HL-60/S4 (cell line): ENCODE results near the gene KRTAP5-3.
"Not testable (repeated sequence)": the region's sequence is repeated elsewhere in the genome, so short reads cannot be mapped to it uniquely, and the experiment has no call there.

Experiments
- in situ Hi-C: fragments of 300-500 bp; cut with MboI; formaldehyde crosslinking; loops from 2 replicates; pipeline ENCODE4 v1.14.3; 2022; ENCODE audit warnings: low sequenced_read_pairs

Gene KRTAP5-3

DNA sequence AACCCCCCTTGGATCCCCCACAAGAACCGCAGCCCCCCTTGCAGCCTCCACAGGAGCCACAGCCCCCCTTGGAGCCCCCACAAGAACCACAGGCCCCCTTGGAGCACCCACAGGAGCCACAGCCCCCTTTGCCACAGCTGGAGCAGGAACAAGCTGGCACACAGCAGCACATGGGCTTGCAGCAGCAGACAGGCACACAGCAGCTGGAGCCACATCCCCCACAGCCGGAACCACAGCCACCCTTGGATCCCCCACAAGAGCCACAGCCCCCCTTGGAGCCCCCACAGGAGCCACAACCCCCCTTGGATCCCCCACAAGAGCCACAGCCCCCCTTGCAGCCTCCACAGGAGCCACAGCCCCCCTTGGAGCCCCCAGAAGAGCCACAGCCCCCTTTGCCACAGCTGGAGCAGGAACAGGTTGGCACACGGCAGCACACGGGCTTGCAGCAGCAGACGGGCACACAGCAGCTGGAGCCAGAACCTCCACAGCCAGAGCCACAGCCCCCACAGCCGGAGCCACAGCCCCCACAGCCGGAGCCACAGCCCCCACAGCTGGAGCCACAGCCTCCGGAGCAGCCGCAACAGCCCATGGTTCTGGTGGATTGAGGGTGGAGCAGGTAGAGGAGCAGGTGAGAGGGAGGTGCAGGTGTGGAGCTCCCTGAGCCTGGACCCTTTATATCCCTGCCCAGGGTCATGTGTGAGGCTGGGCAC is 23.4 kb downstream of the KRTAP5-3 start, which contains the start of gene KRTAP5-1:
Gene KRTAP5-1, minus strand, starts transcription at position 623 of the 710 bp plus-strand sequence. Its CDS starts 34 bp downstream, at position 589.
- in situ Hi-C loops = not testable (repeated sequence)

DNA sequence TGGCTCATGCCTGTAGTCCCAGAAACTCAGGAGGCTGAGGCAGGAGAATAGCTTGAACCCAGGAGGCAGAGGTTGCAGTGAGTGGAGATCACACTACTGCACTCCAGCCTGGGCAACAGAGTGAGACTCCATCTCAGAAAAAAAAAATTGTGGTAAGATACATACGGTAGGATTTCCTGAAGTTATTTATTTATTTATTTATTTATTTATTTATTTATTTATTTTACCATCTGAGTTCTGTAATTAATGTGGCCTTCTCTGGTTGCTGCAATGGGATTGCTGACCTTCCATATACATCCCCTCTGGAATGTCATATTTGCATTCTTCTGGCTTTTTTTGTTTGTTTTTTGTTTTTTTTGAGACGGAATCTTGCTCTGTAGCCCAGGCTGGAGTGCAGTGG is 25.4 kb downstream of the KRTAP5-3 start:
- in situ Hi-C loops = not testable (repeated sequence)

DNA sequence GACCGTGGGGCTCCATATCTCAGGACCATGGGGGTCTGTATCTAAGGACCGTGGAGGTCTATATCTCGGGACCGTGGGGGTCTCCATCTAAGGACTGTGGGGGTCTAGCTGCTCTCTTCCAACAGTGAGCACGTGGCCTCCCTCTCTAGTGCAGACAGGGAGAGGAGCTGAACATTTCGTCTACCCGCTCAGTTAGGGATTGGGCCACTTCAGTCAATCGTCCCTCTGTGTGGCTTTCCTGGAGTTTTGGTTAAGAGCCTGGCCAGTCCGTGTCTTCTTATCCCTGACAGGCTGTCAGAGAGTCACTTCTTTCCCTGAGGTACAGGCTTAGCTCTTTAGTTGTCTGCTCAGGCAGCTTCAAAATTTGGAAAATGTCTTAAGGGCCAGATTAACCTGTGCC is 26.3 kb downstream of the KRTAP5-3 start:
- in situ Hi-C loops = no loop called here

DNA sequence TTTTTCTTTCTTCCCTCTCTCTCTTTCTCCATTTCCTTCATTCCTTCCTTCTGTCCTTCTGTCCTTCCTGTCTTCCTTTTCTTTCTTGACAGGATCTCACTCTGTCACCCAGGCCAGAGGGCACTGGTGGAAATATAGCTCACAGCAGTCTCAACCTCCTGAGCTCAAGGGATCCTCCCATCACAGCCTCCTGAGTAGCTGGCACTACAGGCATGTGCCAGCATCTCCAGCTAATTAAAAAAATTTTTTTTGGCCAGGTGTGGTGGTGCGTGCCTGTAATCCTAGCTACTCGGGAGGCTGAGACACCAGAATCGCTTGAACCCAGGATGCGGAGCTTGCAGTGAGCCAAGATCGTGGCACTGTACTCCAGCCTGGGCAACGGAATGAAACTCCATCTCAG is 31.4 kb downstream of the KRTAP5-3 start:
- in situ Hi-C loops = no loop called here

DNA sequence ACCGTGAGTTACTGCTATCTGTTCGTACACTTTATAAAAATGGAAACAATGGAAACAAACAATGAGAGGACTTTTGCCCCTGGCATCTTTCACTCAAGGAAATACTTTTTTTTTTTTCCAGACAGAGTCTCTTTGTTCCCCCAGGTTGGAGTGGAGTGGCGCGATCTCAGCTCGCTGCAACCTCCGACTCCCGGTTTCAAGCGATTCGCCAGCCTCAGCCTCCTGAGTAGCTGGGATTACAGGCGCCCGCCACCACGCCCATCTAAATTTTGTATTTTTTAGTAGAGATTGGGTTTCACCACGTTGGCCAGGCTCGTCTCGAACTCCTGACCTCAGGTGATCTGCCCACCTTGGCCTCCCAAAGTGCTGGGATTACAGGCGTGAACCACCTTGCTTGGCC is 32.5 kb downstream of the KRTAP5-3 start:
- in situ Hi-C loops = not testable (repeated sequence)

DNA sequence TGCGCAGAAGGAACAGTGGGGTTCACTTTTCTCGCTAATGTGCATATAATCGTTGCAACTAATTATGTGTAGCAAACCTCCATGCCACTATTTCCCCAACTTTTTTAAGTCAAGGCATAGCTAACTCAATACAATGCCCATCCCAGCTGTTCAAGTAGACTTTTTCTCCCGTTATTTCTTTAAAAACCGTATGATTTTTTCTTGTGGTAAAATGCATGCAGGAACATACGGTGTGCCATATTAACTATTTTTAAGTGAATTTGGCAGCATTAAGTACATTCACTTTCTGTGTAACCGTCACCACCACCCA is 33.4 kb downstream of the KRTAP5-3 start:
- in situ Hi-C loops = no loop called here

DNA sequence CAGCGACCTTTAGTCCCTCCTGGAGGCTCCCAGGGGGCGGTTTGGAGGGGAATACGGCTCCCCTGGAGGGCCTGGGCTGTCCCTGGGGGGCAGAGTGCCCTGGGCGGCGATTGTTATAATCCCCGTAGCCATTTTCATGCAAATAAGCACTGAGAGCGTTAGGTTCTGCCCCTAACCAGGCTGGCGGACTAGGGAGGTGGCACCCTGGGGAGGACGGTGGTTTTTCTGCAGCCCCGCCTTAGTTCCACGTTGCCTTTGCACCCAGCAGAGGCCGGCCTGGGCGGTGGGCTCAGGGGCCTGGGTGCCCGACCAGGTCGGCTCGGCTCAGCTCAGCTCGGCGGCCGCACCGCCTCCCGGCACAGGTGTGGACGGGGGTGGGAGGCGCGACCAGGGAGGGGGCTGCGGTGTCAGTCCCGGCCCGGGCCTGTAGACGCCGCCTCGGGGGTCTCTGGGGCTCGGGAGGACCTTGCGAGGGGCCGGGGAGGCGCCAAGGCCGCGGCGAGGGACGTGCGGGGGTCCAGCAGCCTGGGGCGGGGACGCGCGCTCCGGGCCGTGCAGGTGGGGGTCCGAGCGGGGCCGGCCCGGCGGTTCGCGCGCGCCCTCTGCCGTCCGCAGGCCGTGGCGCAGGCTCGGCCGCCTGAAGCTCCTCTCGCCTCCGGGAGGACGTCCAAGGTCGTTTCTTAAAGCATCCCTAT is 33.9 kb downstream of the KRTAP5-3 start:
- in situ Hi-C loops = no loop called here

DNA sequence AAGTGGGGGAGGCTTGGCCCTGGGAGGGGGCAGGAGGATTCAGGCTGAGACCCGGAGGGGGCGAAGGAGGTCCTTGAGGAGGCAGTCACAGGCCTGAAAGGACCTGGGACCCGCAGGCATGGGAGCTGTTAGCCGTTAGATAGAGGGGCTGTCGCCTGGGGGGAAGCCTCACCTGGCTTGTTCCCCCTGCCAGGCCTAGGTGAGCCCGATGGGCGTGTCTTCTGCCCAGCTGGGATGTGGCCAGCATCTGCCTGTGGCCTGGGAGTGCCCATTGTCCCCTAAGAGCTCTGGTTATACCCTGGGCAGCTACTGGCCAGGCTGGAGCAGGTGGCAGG is 34.4 kb downstream of the KRTAP5-3 start:
- in situ Hi-C loops = no loop called here

DNA sequence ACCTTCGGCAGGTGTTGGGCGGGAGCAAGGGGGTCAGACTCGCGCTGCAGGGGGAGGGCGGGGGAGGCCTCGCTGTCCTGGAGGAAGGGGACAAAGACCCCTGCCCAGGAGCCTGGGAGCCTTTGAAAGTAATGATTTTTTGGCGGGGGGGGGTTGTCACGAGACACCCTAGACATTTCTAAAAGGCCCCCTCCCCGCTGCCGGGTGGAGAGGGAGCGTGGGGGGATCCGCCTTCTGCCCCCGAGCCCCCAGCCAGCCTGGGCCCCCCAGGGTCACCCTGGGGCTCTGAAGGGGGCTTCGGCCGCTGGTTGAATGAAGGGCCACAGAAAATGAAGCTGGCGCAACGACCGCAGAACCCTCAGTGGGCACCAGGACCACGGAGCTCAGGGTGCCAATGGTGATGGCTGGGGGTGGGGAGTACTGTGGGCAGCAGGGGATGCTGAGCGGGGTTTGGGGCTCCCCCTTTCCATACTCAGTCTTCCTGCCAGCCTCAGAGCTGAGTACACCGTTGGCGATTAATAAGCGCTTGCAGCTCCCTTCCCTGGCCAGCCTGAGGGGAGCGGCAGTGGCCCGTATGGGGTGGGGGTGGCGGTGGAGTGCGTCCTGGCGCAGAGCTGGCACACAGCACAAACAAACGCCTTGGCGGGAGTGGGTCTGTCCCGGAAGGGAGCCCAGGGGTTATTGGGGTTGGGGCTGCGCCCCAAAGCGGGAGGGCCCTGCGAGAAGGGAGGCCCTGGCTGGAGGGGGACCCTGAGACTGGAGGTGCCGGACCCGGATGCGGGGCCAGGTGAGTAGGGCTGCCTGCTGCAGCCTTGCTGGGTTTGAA is 35.0 kb downstream of the KRTAP5-3 start:
- in situ Hi-C loops = no loop called here

DNA sequence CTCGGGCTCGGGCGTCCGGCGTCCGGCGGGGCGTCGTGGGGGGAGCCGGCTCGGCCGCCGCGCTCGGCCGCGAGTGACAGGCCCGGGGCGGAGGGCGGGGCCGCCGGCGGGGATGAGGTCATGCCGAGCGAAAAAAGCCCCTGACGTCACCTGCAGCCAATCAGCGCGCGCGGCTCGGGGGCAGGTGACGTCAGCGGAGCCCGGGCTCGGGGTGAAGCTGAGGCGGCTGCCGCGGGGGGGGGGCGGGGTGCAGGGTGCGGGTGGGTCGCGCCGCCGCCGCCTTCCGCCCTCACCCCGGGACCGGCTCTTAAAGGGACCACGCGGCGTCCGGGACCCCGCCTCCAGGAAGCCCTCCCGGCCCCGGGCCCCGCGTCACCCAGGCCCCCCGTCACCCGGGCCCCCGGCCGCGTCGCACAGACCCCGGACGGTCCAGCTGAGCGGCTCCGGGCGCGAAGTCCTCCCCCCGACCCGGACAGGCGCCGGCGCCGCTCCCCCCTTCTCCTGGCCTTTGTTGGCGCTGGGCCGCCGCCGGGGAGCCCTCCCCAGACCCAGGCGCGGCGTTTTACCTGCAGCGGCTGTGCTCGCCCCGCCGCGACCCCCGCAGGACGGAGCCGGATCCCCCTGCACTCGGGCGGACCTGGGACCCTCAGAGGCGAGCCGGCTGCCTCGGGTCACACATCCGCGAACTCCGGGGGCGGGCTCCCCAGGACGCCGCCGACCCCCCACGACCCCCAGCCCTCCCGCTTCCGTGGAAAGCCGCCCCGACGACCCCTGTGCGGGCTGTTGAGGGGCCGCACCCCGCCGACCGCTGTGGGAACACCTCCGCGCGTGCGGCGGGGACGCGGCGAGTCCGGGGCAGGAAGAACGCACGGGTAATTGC is 35.8 kb downstream of the KRTAP5-3 start, which contains the start of gene DUSP8:
Gene DUSP8, minus strand, starts transcription at position 75 of the 880 bp plus-strand sequence. CDS start 6,445 bp downstream, outside the sequence.
- in situ Hi-C loops = no loop called here

DNA sequence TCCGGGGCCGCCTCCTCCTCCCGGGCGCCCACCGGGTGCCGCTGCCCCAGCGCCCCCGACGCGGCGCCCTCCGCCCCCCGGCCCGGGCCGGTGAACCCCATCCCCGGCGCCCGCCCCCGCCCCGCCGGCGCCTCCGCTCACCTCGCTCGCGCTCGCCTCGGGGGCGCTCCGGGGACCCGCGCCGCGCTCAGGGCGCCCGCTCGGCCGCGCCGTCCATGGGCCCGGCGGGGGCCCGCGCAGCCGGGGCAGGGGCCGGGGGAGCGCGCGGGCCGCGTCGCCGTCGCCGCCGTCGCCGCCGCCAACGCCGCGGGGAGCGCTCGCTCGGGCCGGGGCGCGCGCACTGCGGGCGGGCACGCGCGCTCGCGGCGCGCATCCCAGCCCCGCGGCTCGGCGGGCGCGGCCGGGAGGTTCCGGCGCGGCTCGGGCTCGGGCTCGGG is 36.5 kb downstream of the KRTAP5-3 start:
- in situ Hi-C loops = no loop called here

DNA sequence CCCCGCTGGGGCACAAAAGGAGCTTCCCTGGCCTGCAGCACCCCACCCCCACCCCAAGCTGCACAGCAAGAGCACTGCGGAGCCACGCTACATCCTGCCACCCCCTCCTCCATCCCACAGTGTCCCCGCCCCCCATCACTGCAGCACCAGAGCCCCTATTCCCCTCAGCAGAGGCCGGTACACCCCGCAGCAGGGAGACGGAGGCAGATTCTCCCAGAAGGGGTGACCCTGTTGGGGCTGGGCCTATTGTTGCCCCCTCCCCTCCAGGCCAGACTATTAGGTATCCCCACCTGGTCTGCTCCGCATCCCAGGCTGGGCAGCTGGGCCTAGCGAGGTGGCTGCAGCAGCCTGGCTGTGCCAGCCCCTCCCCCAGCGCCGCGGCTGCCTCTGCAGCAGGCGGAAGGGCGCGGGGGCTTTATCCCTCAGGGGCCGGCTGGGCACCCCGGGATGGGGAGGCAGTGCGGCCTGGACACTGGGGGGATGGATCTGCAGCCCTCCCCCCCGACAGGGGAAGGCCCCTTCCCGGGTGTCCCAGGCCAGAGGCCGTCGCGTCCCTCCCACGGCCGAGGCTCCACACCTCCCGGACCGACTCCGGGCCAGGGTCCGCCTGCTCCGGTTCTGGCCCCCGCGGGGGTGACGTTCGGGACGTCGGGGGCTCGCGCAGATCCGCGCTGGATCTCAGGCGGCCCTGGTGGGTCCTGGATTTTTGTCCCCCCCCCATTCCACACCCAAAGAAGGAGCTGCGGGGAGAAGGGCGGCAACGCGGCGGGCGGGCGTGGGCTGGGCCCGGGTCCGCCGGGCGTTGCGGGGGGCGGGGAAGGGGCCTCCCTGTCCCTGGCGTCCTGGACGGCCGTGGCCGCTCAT is 37.1 kb downstream of the KRTAP5-3 start:
- in situ Hi-C loops = no loop called here

DNA sequence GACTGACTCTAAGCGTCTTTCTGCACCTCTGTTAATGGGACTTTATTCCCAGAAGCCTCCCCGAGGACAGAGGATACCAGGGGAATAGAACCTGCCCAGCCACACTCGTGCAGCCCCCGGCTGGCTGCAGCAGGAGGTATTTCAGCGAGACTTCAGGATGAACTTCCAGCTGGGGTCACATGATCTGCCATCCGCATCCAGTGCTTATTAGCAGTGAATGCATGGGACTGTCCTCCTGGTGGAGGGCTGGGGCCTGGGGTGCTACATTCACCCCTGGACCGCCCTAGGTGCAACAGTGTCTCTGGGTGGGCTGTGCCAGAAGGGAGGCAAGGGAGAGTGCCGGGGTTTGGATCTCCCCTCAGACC is 37.8 kb downstream of the KRTAP5-3 start:
- in situ Hi-C loops = no loop called here

DNA sequence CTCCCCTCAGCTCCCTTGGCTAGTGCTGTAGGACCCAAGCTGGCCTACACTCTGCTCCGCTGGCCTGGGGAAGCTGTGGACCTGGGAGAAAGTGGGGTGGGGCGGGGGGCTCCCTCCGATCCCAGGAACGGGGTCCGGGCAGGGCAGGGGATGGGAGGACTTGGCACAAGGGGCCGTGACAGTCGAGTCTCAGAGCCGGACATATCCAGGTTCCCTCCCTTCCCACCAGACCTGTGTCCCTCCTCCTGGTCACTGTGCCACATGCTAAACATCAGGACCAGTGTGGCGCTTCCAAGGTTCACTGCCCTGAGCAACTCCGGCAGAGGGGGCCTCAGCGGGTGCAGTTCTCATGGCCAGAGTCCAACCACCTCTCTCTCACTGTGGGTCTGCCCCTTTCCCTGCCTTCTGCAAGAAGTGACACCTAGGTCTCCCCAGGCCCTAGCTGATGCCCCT is 38.2 kb downstream of the KRTAP5-3 start:
- in situ Hi-C loops = no loop called here

DNA sequence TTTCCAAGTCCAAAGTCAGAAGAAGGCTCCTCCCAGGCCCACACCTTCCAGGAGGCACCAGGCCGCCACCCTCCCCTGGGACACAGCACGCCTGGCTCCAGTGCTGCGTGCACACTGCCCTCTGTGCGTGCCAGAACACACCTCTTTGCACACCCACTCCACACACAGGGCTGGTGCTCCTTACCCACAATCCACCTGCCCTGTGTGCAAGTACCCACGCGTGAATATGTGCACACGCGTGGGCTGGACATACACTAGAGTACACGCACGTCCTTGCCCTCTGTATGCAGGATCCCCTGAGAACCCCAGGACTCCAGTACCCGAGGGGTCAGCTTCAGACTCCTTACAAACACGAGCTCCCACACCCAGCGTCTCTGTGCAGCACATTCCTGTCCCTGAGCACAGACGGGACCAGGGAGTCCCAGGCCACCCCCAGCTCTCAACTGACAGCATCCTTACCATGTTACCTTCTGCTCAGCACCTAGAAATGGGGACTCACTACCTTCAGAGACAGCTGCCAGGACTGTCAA is 38.9 kb downstream of the KRTAP5-3 start:
- in situ Hi-C loops = no loop called here

DNA sequence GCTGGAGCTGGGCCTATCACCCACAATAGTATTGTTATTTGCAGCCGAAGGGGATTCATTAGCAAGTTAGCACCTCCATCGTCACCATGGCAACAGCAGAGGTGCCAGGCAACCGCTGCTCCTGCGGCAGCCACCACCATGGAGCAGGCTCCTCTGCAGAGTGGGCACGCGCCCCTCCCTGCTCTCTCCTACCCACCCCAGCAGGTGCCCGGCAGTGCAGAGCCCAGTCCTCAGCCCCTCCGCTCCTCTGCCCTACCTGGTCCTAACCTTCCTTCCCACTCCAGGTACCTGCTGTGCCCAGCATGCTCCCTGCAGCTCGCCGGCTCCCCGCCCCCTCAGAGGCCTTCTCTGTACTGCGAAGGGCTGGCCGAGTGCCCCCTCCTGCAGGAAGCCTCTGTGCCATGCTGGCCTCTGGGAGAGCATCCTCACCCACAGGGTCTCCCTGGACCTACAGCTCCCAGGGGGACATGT is 39.8 kb downstream of the KRTAP5-3 start:
- in situ Hi-C loops = no loop called here

DNA sequence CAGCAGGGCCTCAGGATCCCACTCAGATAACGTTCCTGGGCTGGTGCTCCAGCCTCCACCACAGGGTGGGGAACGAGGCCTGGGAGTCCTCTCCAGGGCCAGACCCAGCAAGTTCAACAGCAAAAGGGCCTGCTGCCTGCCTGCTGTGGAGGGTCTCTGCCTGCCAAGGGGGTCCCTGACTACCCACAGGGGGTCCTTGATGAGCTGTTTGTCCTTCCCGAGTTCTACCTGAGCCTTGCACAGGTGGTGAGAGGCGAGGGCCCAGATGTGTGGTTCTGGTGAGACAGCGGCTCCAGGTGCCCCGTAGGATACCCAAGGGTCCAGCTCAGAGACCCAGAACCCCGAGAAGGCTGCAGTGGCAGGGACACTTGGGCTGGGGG is 40.6 kb downstream of the KRTAP5-3 start:
- in situ Hi-C loops = no loop called here

DNA sequence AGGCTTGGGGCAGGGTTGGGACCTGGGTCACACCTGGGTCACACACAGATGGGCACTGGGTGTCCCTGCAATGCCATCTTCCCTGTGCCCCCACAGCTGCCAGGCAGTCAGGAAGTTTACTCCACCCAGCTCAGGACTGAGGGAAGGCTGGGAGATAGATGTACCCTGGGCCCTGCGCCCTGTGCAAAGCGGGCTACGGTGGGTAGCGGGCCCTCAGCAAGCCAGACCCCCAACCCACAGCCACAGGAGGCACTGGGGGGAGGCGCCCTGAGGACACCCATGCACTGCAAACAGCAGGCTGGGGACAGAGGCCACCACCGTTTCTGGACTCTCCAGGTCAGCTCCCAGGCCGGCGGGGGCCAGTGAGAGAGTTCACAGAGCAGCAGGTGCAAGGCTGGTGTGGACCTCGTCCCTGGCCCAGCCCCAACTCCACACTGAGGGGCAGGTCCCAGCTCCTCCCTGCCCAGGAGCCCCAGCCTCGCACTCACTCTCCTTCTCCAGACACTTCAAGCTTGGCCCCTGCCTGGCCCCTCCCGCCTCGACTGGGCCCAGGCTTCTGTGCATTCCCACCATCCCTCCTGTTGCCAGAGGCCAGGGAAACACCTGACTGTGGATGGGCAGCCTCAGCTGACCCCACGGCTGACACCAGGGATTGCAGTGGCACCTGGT is 41.1 kb downstream of the KRTAP5-3 start:
- in situ Hi-C loops = no loop called here
